Measurements from ENCODE around the gene MTG2.
A peak's percentile ranks its signal among the peaks of the same experiment; 100 is the strongest.

The MTG2 gene

GRCh38 chr20:62215020-62215990, 32.5 kb downstream of the MTG2 start:
- Histone ChIP-seq H3K4me3 (ENCODE audit: low read length) (no peak overlapping the region), H3K27me3 (ENCODE audit: control insufficient read depth, insufficient read depth, low read length) (peaks cover 15% of the 10 kb centered on the region; the same call in 1 of the 2 replicates), H3K9me3 (ENCODE audit: control insufficient read depth, insufficient read depth, low read length) (no peaks in the 10 kb centered on the region), H3K36me3 (ENCODE audit: control insufficient read depth, insufficient read depth, low read length) (no peaks in the 10 kb centered on the region), H3K27ac (ENCODE audit: low read length) (no peak overlapping the region), H3K4me1 (ENCODE audit: control insufficient read depth, insufficient read depth, low read length) (peaks cover 4% of the 10 kb centered on the region; the same call in 1 of the 2 replicates)
- WGBS (ENCODE audit: insufficient coverage, insufficient read length): no CpG with 5 or more reads among the region's 29 CpGs
- DNase-seq (ENCODE audit: low read depth, low spot score): no peak

GRCh38 chr20:62215991-62216635, 33.3 kb downstream of the MTG2 start:
- no peaks in the 10 kb centered on the region for H3K36me3 ChIP-seq (ENCODE audit: control insufficient read depth, insufficient read depth, low read length)
- no peak for DNase-seq (ENCODE audit: low read depth, low spot score)
- peaks cover 20% of the 10 kb centered on the region; the same call in 1 of the 2 replicates for H3K27me3 ChIP-seq (ENCODE audit: control insufficient read depth, insufficient read depth, low read length)
- WGBS (ENCODE audit: insufficient coverage, insufficient read length): no CpG with 5 or more reads among the region's 40 CpGs
- no peaks in the 10 kb centered on the region for H3K9me3 ChIP-seq (ENCODE audit: control insufficient read depth, insufficient read depth, low read length)
- H3K4me1 ChIP-seq (ENCODE audit: control insufficient read depth, insufficient read depth, low read length): peaks cover 9% of the 10 kb centered on the region
- no peak overlapping the region for H3K27ac ChIP-seq (ENCODE audit: low read length)
- no peak overlapping the region for H3K4me3 ChIP-seq (ENCODE audit: low read length)

- Histone ChIP-seq H3K27ac (ENCODE audit: low read length) (no peak overlapping the region), H3K4me3 (ENCODE audit: low read length) (no peak overlapping the region), H3K27me3 (ENCODE audit: control insufficient read depth, insufficient read depth, low read length) (peaks cover 26% of the 10 kb centered on the region; the same call in 1 of the 2 replicates), H3K36me3 (ENCODE audit: control insufficient read depth, insufficient read depth, low read length) (no peaks in the 10 kb centered on the region), H3K9me3 (ENCODE audit: control insufficient read depth, insufficient read depth, low read length) (no peaks in the 10 kb centered on the region), H3K4me1 (ENCODE audit: control insufficient read depth, insufficient read depth, low read length) (peaks cover 13% of the 10 kb centered on the region)
- DNase-seq (ENCODE audit: low read depth, low spot score): no peak
- no CpG with 5 or more reads among the region's 26 CpGs for WGBS (ENCODE audit: insufficient coverage, insufficient read length)
Observed at GRCh38 chr20:62216636-62217566, 34.1 kb downstream of the MTG2 start.

GRCh38 chr20:62217913-62218773, 35.3 kb downstream of the MTG2 start:
- no peaks in the 10 kb centered on the region for H3K9me3 ChIP-seq (ENCODE audit: control insufficient read depth, insufficient read depth, low read length)
- WGBS (ENCODE audit: insufficient coverage, insufficient read length): no CpG with 5 or more reads among the region's 38 CpGs
- peaks cover 13% of the 10 kb centered on the region for H3K4me1 ChIP-seq (ENCODE audit: control insufficient read depth, insufficient read depth, low read length)
- H3K4me3 ChIP-seq (ENCODE audit: low read length): no peak overlapping the region
- no peak overlapping the region for H3K27ac ChIP-seq (ENCODE audit: low read length)
- H3K36me3 ChIP-seq (ENCODE audit: control insufficient read depth, insufficient read depth, low read length): no peaks in the 10 kb centered on the region
- H3K27me3 ChIP-seq (ENCODE audit: control insufficient read depth, insufficient read depth, low read length): peaks cover 26% of the 10 kb centered on the region; the same call in 1 of the 2 replicates
- DNase-seq (ENCODE audit: low read depth, low spot score): no peak

GRCh38 chr20:62219101-62219991, 36.5 kb downstream of the MTG2 start:
- WGBS (ENCODE audit: insufficient coverage, insufficient read length): no CpG with 5 or more reads among the region's 84 CpGs
- no peak overlapping the region for H3K27ac ChIP-seq (ENCODE audit: low read length)
- H3K9me3 ChIP-seq (ENCODE audit: control insufficient read depth, insufficient read depth, low read length): no peaks in the 10 kb centered on the region
- no peaks in the 10 kb centered on the region for H3K36me3 ChIP-seq (ENCODE audit: control insufficient read depth, insufficient read depth, low read length)
- no peak for DNase-seq (ENCODE audit: low read depth, low spot score)
- peaks cover 13% of the 10 kb centered on the region for H3K4me1 ChIP-seq (ENCODE audit: control insufficient read depth, insufficient read depth, low read length)
- H3K4me3 ChIP-seq (ENCODE audit: low read length): peak overlapping the region; percentile 34; the same call in 1 of the 2 replicates
- H3K27me3 ChIP-seq (ENCODE audit: control insufficient read depth, insufficient read depth, low read length): peaks cover 26% of the 10 kb centered on the region; the same call in 1 of the 2 replicates

- no CpG with 5 or more reads among the region's 84 CpGs for WGBS (ENCODE audit: insufficient coverage, insufficient read length)
- no peak for DNase-seq (ENCODE audit: low read depth, low spot score)
- no peaks in the 10 kb centered on the region for H3K9me3 ChIP-seq (ENCODE audit: control insufficient read depth, insufficient read depth, low read length)
- peaks cover 13% of the 10 kb centered on the region for H3K4me1 ChIP-seq (ENCODE audit: control insufficient read depth, insufficient read depth, low read length)
- H3K27me3 ChIP-seq (ENCODE audit: control insufficient read depth, insufficient read depth, low read length): peaks cover 26% of the 10 kb centered on the region; the same call in 1 of the 2 replicates
- H3K4me3 ChIP-seq (ENCODE audit: low read length): peak within 1 kb of the TSS; percentile 34; the same call in 1 of the 2 replicates
- no peaks in the 10 kb centered on the region for H3K36me3 ChIP-seq (ENCODE audit: control insufficient read depth, insufficient read depth, low read length)
- no peak within 1 kb of the TSS for H3K27ac ChIP-seq (ENCODE audit: low read length)
Observed at GRCh38 chr20:62219992-62220665, 37.3 kb downstream of the MTG2 start, which contains the start of gene HRH3. Gene HRH3, minus strand, starts transcription at chr20:62220278. Its CDS starts 308 bp downstream, at chr20:62219970.

GRCh38 chr20:62220666-62221568, 38.1 kb downstream of the MTG2 start:
- no peaks in the 10 kb centered on the region for H3K36me3 ChIP-seq (ENCODE audit: control insufficient read depth, insufficient read depth, low read length)
- H3K27me3 ChIP-seq (ENCODE audit: control insufficient read depth, insufficient read depth, low read length): peaks cover 26% of the 10 kb centered on the region; the same call in 1 of the 2 replicates
- DNase-seq (ENCODE audit: low read depth, low spot score): no peak
- H3K9me3 ChIP-seq (ENCODE audit: control insufficient read depth, insufficient read depth, low read length): no peaks in the 10 kb centered on the region
- no CpG with 5 or more reads among the region's 46 CpGs for WGBS (ENCODE audit: insufficient coverage, insufficient read length)
- peak overlapping the region; percentile 5; the same call in 1 of the 2 replicates for H3K4me3 ChIP-seq (ENCODE audit: low read length)
- H3K4me1 ChIP-seq (ENCODE audit: control insufficient read depth, insufficient read depth, low read length): peaks cover 13% of the 10 kb centered on the region
- no peak overlapping the region for H3K27ac ChIP-seq (ENCODE audit: low read length)

All from iPS DF 6.9 (cell line).